GM19395 (cell line): ENCODE measurements around the gene ZNF254.
A peak's percentile ranks its signal among the peaks of the same experiment; 100 is the strongest.
"Not testable (repeated sequence)": the region's sequence is repeated elsewhere in the genome, so short reads cannot be mapped to it uniquely, and the experiment has no call there.

Experiments
- ATAC-seq: cut with Tn5 transposase; IDR thresholded peaks from one replicate; pipeline ENCODE4 v1.9.1; 2021; ENCODE audit warnings: mild to moderate bottlenecking, moderate library complexity; ENCODE audit not compliant: unreplicated experiment

Gene ZNF254

DNA sequence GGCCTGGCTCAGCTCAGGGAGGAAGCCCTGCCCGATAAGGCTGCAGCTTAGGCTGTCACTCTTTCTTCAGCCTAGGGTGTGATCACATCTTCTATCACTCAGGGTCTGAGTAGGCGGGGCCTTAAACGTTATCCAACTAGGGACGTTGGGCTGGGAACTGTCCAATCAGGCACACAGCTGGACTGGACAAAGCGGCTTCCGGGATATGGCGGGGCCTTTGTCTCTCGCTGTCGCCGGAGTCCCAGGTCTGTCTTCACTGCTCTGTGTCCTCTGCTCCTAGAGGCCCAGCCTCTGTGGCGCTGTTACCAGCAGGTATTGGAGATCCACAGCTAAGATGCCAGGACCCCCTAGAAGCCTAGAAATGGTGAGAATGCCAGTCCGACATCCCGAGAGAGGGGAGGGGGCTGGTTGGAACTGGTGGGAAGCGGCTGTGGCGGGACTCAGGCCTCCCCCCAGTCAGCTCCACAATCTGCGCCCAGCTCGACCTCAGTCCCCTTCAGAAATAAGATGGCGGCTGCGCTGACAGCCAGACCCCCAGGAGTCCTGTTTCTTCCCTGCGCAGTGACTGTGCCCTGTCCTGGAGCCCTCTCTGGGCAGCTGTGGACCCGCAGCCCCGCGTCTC lies at the start of gene ZNF254:
TSS of gene ZNF254 (plus strand) at position 214 of the 622 bp plus-strand sequence. CDS start at position 335, 121 bp downstream.
- ATAC-seq, result peak; percentile 99

DNA sequence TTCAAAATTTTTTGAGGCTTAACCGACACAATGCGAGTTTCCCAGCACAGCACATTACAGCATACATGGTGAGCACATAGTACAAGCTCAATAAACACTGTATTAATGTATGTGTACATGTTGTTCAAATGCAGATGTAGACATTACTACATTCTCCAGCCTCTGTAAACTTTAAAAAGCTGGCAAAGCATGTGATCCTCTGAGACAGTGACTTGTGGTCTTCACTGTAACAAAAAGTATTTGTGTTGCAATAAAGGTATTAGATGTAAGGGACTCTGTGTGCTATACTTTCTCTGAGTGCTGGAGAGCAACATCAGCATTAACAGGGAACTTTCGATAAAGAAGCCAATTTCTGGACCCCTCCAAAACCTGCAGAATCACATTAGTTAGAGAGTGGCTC lies 46.4 kb upstream of the ZNF254 start:
- ATAC-seq, result no peak

DNA sequence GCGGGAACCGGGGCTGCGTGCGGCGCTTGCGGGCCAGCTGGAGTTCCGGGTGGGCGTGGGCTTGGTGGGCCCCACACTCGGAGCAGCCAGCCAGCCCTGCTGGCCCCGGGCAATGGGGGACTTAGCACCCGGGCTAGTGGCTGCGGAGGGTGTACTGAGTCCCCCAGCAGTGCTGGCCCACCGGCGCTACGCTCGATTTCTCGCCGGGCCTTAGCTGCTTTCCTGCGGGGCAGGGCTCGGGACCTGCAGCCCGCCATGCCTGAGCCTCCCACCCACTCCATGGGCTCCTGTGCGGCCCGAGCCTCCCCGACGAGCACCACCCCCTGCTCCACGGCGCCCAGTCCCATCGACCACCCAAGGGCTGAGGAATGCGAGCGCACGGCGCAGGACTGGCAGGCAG lies 45.7 kb upstream of the ZNF254 start:
- ATAC-seq, result not testable (repeated sequence)

DNA sequence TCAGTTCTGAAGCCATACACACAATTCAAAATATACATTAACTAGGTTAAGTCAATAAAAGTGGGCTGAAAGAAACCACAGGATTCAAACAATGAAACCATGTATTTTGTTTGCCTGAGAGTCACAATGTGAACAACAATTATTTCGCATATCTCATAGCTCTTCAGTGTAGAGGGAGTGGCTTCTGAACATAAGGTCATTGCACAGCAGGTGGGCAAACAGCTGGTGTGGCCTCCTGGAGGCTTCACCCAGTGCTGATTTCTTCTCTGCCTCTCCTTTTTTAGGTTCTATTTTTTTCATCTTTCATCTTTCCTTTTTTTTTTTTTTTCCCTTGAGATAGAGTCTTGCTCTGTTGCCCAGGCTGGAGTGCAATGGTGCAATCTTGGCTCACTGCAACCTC lies 40.4 kb upstream of the ZNF254 start:
- no peak for ATAC-seq

DNA sequence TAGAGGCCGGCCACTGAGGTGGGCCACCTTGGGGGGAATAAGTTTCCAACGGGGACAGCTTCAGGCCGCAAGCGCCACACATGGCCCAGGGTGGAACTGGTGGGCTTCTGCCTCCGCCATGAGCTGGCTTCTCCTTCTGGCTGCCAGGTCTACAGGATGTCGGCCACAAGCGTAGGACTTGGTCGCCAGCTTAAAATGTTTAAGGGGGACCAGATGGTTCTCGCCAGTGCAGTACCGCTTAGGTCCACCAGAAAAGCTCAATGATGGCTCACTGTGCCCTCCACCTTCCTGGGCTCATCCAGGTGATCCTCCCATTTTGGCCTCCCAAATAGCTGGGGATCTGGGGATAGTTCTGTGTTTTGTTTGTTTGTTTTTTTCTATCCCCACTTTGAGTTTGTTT lies 38.7 kb upstream of the ZNF254 start:
- ATAC-seq, result no peak

DNA sequence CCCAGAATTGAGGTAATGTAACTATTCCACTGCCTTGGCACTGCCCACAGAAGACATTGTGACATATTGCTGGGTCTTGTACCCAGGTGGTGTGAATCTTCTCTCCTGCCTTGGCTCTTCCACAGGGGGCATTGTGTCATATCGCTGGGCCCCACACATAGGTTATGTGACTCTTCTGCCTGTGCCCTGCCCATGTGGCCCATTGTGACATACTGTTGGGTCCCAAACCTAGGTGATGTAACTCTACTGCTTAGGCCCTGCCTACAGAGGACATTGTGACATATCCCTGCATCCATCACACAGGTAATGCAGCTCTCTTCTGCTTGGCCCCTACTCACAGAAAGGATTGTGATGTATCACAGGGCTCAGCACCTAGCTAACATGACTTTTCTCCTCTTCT lies 37.5 kb upstream of the ZNF254 start:
- no peak for ATAC-seq

DNA sequence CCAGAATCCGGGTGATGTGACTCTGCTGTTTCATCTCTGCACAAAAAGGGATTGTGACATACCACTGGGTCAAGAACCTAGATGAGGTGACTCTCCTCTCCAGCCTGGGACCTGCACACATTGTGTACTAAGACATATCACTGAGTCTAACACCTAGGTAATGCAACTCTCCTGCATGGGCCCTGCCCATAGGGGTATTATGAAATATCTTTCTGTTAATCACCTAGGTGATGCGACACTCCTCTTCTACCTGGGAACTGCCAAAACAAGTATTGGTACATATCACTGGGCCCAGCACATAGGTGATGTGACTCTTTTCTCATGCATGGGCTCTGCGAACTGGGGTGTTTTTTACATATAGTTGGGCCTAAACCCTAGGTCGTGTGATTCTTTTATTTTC lies 35.5 kb upstream of the ZNF254 start:
- ATAC-seq, result no peak

DNA sequence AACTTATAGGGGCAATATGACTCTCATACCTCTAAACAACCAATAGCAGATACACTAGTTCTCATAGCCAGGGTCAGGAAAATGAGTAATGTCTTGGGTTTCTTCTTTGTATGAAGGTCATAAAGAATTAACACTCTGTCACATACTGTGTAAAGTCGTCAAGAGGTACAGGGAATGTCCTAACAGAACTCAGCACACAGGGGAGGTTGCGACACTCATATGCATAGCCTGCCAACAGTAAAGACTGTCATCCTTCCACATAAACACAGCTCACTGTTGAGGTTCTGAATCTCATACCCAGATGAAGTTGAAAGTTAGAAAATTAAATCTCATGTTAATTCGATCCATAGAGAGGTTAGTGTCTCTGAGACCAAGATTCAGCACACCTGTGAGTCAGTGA lies 34.2 kb upstream of the ZNF254 start:
- ATAC-seq, result no peak

DNA sequence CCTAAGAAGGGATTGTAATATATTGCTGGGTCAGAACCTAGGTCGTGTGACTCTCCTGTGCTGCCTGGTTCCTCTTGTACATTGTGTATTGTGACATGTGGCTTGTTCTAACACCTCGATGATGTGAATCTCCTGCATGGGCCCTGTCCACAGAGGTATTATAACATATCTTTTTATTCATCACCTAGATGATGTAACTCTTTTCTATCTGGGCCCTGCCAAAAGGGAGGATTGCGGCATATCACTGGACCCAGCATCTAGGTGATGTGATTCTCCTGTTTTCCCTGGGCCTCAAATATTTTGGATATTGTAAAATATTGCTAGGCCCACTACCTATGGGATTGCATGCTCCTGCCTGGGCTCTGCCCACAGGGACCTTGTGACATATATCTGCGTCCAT lies 33.4 kb upstream of the ZNF254 start:
- ATAC-seq, result no peak

DNA sequence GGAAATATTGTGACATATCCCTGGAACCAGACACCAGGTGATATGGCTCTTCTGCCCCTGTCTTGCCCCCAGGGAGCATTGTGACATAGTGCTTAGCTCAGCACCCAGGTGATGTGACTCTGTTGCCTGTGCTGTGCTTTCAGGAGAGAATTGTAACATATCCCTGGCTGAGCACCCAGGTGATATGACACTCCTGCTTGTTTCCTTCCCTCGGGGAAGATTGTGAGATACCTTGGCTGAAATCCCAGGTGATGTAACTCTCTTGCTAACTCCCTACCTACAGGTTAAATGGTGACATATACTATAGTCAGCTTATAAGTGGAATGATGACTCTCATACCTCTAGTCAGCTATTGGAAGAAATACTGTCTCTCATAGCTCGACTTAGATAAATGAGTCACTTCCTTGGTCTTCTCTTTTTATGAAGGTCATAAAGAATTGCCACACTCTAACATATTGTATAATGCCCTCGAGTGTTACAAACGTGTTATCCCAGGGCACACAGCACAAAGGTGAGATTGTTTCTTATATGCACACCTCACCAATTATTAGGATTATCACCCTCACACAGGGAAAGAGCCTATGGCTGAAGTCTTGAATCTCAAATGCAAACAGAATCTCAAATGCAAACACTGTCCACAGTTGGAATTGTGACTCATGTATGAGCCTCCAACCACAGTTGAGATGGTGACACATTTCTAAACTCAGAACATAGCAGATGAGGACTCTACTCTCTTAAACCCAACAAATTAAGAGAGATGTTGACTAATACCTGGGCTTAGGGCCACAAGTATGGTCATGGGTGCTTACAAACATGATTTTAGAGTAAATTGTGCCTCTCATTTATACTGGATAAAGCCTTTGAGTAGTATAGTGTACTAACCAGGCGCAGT lies 32.7 kb upstream of the ZNF254 start:
- peak; percentile 75 for ATAC-seq

DNA sequence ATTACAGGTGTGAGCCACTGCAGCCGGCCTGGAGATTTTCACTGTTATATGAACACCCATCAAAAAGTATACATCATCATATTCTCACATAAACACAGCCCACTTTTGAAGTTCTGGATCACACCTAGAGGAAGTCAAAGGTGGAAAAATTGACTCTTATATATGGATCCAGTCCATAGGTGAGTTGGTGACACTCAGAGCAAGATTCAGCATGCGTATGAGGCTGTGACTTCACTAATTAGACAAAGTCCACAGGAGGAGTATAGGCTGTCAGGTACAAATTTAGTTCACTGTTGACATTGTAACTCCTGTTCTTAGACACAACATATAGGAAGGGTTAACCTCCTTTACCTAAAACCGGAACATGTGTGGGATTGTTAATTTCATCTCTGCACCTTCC lies 31.4 kb upstream of the ZNF254 start:
- no peak for ATAC-seq

DNA sequence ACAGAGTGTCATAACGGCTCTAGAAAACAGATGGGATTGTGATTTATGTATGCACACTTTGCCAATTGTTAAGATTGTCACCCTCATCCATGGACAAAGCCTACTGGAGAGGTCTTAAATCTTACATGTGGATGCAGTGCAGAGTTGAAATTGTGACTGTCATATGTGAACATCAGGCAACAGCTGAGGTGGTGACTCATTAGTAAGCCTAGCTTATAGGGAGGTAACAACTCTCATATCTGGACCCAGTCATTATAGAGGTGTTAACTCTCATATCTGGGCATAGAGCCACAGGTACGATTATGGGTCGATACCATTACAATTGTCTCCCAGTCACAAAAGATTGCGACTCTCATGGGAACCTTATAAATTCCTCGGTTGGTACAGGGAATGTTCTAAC lies 29.8 kb upstream of the ZNF254 start:
- ATAC-seq, result no peak

DNA sequence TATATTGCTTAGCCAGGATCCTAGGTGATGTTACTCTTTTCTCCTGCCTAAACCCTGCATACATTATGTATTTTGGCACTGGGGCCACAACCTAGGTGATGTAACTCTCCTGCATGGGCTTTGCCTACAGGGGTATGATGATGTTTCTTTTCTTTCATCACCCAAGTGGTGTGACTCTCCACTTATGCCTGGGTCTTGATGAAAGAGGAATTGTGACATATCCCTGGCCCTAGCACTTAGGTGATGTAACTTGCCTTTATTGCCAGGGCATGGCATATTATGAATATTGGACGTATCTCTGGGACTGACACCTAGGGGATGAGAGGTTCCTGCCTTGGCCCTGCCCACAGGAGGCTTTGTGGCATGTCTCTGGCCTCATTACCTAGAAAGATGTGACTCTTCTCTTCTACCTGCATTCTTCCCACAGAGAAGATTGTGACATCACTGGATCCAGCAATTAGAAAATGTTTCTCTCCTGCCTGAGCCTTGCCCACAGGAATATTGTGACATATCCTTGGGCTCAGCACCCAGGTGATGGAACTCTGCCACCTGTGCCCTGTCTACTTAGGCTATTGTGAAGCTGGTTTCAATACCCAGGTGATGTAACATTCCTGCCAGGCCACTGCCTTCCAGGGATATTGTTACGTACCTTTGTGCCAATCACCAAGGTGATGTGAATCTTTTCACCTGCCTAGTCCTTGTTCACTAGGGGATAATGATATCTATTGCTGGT lies 27.3 kb upstream of the ZNF254 start:
- ATAC-seq, result no peak

DNA sequence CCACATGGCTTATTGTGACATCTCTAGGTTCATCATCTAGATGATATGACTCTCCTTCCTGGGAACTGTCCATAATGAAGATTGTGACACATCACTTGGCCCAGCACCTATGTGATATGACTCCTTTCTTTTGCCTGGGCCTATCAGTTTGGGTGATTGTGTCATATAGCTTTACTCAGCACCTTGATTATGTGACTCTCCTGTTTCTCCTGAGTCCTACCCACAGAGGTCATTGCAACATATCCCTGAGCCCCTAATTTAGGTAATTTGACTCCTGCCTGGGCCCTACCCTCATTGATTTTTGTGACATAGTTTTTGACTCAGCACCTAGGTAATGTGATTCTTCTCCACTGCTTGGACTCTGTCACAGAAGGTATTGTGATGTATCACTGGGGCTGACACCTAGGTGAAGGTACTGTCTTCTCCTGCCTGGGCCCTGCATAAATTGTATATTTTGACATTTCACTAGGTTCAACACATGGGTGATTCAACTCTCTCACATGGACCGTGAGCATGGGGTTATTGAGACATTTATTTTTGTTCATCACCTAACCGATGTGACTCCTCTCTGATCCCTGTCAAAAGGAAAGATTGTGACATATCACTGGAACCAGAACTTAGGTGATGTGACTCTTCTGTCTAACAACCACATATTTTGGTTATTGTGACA lies 26.2 kb upstream of the ZNF254 start:
- no peak for ATAC-seq

DNA sequence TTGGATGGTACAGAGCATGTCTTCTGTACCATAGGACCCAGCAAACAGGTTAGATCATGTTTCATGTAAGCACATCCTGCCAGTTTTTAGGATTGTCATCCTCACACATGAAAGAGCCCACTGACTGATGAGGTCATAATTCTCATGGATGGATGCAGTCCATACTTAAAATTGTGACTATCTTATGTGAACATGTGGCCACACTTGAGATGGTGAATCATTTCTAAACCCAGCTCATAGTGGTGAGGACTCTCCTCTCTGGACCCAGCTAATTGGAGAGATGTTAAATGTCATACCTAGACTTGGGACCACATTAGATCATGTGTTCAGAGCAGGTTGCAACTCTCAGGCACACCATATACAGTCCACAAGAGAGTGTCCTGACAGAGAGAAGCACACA lies 24.8 kb upstream of the ZNF254 start:
- ATAC-seq, result no peak

DNA sequence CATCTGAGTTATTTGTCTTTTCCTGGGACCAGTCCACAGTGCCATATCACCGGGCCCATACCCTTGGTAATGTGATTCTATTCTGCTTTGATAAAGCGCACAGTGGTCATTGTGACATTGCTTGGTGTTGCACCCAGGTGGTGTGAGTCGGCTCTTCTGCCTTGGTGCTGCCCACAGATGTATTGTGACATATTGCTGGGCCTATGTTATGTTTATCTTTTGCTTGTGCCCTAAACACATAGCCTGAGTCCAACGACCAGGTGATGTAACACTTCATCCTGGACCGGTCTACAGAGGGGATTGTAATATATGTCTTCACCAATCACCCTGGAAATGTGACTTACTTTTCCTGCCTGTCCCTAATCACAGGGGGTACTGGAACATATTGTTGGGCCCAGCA lies 23.7 kb upstream of the ZNF254 start:
- no peak for ATAC-seq

DNA sequence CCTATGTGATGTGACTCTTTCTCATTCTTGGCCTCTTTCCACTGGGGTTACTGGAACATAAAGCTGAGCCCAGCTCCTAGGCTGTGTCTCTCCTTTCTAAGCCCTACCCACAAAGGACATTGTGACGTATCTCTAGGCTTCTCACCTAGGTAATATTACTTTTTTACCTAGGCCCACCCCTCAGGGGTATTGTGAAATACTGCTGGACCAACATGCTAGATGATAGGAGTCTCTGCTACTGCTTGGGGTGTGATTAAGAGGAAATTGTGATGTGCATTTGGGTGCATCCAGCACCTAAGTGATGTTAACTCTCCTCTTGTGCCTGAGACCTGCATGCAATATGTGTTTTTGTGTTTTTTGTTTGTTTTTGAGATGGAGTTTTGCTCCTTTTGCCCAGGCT lies 22.8 kb upstream of the ZNF254 start:
- no peak for ATAC-seq

DNA sequence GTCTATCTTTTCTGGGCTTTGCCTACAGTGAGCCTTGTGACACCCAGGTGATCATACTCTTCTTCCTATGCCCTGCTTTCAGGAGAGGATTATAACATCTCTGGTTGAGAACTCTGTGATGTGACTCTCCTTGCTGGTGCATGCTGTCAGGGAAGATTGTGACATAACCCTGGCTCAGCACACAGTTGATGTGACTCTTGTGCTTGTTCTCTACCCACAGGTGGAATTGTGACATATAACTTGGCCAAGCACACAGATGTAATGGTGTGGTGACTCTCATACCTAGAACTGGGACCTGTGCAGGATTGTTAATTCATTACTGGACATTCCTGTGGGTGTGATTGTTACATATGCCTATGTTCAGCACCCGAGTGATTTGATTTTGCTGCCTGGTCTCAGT lies 21.7 kb upstream of the ZNF254 start:
- no peak for ATAC-seq

DNA sequence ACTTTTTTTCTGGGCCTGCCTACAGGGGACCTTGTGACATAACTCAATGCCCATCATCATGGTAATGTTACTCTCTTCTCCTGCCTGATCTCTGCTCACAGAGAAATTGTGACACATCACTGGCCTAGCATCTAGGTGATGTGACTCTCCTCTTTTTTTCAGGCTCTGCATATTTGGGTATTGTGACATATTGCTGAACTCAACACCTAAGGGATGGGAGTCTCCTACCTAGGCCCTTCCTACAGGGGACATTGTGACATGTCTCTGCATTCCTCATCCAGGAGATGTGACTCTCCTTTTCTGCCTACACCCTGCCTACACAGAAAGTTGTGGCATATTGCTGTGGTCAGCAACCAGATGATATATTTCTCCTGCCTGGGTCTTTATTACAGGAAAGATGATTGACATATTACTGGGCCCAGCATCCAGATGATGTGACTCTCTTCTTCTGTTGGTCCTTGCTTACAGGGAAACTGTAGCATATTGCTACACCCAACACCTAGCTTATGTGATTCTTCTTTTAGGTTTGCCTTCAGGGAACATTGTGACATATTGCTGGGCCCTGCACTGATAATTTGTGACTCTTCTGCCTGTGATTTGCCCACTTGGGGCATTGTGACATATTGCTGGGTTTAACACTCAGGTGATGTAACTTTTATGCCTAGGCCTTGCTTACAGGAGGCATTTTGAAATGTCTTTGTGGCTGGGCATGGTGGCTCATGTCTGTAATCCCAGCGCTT lies 21.0 kb upstream of the ZNF254 start:
- no peak for ATAC-seq

DNA sequence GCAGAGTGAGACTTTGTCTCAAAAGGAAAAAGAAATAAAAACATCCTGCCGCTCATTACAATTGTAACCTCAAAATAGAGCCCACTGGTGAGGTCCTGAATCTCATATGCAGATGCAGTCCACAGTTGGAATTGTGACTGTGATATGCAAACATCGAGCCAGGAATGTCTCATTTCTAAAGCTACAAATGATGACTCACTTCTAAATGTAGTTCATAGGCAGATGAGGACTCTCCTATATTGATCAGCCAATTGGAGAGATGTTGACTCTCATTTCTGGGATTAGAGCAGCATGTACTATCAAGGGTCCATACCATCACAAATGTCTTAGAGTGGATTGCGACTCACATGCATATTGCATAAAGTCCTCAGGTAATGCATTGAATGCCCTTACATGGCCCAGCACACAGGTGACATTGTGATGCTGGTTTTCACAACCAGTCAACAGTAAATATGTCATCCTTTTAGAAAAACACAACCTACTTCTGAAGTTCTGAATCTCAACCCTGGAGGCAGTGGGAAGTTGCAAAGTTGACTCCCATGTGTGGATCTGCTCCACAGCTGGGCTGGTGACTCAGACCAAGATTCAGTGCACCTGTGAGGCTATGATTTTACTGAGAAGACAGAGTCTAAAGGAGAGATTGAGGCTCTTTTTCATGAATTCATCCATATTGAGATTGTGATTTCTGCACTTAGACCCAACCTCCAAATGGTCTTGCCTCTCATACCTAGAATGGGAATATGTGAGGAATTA lies 16.9 kb upstream of the ZNF254 start:
- no peak for ATAC-seq
